H9 (cell line): ENCODE results near the gene SNAPC2. TPM values are rescaled to one million over a fixed set of nuclear protein-coding genes. Genes with fewer than 3 reads are reported as not detected.

Experiments used
- DNase-seq: peaks from one replicate; pipeline ENCODE4 v3.0.0-alpha.2; 2017
- H2AFZ ChIP-seq: one replicate; pipeline ENCODE4 v1.6.1; 2013; ENCODE audit warnings: mild to moderate bottlenecking, low read length, control low read depth, moderate library complexity
- H2AK5ac ChIP-seq: 2 replicates; pipeline ENCODE4 v1.6.1; 2013; ENCODE audit warnings: low read length, control low read depth, mixed read lengths; ENCODE audit not compliant: insufficient read length
- H2BK120ac ChIP-seq: one replicate; pipeline ENCODE4 v1.6.1; 2013; ENCODE audit warnings: low read depth, mild to moderate bottlenecking, low read length, control low read depth, inconsistent platforms; ENCODE audit not compliant: poor library complexity, severe bottlenecking
- H2BK12ac ChIP-seq: 2 replicates; pipeline ENCODE4 v1.6.1; 2013; ENCODE audit warnings: low read length, control low read depth, mixed read lengths, low read depth; ENCODE audit not compliant: insufficient read length
- H2BK15ac ChIP-seq: 2 replicates; pipeline ENCODE4 v1.6.1; 2013; ENCODE audit warnings: low read depth, low read length, control low read depth
- H2BK20ac ChIP-seq: one replicate; pipeline ENCODE4 v1.6.1; 2013; ENCODE audit warnings: low read depth, mild to moderate bottlenecking, low read length, control low read depth, inconsistent platforms; ENCODE audit not compliant: poor library complexity, severe bottlenecking
- H2BK5ac ChIP-seq: 2 replicates; pipeline ENCODE4 v1.6.1; 2013; ENCODE audit warnings: low read length, control low read depth, mixed read lengths; ENCODE audit not compliant: insufficient read length
- H3K14ac ChIP-seq: 2 replicates; pipeline ENCODE4 v1.6.1; 2013; ENCODE audit warnings: low read length, control low read depth; ENCODE audit not compliant: insufficient read depth
- H3K18ac ChIP-seq: 2 replicates; pipeline ENCODE4 v1.6.1; 2013; ENCODE audit warnings: low read depth, mild to moderate bottlenecking, mixed read lengths, low read length, control low read depth; ENCODE audit not compliant: insufficient read length
- H3K23ac ChIP-seq: 2 replicates; pipeline ENCODE4 v1.6.1; 2013; ENCODE audit warnings: low read length, control low read depth, mixed read lengths, low read depth; ENCODE audit not compliant: insufficient read length
- H3K23me2 ChIP-seq: 2 replicates; pipeline ENCODE4 v1.6.1; 2013; ENCODE audit warnings: low read depth, mild to moderate bottlenecking, mixed read lengths, low read length, control low read depth; ENCODE audit not compliant: insufficient read length, poor library complexity, severe bottlenecking
- H3K27ac ChIP-seq: 2 replicates; pipeline ENCODE4 v1.5.1; 2013; ENCODE audit warnings: low read length, control low read depth, mixed read lengths, low read depth; ENCODE audit not compliant: insufficient read length
- H3K27me3 ChIP-seq: 2 replicates; pipeline ENCODE4 v1.6.1; 2013; ENCODE audit warnings: low read length, control low read depth, inconsistent platforms; ENCODE audit not compliant: insufficient read depth
- H3K4ac ChIP-seq: 2 replicates; pipeline ENCODE4 v1.6.1; 2013; ENCODE audit warnings: low read depth, mild to moderate bottlenecking, control low read depth, inconsistent platforms, low read length, moderate library complexity
- H3K4me1 ChIP-seq: 2 replicates; pipeline ENCODE4 v1.6.1; 2013; ENCODE audit warnings: low read length, control low read depth, inconsistent platforms; ENCODE audit not compliant: insufficient read depth
- H3K4me2 ChIP-seq: 2 replicates; pipeline ENCODE4 v1.6.1; 2013; ENCODE audit warnings: low read length, control low read depth, mixed read lengths; ENCODE audit not compliant: insufficient read length, insufficient read depth
- H3K56ac ChIP-seq: 2 replicates; pipeline ENCODE4 v1.6.1; 2013; ENCODE audit warnings: low read depth, mild to moderate bottlenecking, mixed read lengths, low read length, control low read depth; ENCODE audit not compliant: insufficient read length
- H3K79me1 ChIP-seq: 2 replicates; pipeline ENCODE4 v1.6.1; 2013; ENCODE audit warnings: low read depth, mild to moderate bottlenecking, moderate library complexity, low read length, control low read depth, inconsistent platforms; ENCODE audit not compliant: insufficient read depth, poor library complexity, severe bottlenecking
- H3K79me2 ChIP-seq: 2 replicates; pipeline ENCODE4 v1.6.1; 2013; ENCODE audit warnings: low read length, control low read depth, inconsistent platforms; ENCODE audit not compliant: insufficient read depth
- H3K9ac ChIP-seq: 2 replicates; pipeline ENCODE4 v1.6.1; 2013; ENCODE audit warnings: low read length, control low read depth, mixed read lengths; ENCODE audit not compliant: insufficient read length; ENCODE audit errors: extremely low read depth
- H3K9me3 ChIP-seq: one replicate; pipeline ENCODE4 v1.6.1; 2013; ENCODE audit warnings: low read depth, low read length, inconsistent platforms; ENCODE audit not compliant: control insufficient read depth
- H3T11ph ChIP-seq: one replicate; pipeline ENCODE4 v1.6.1; 2013; ENCODE audit warnings: mild to moderate bottlenecking, low read length, control low read depth, inconsistent platforms
- H4K20me1 ChIP-seq: one replicate; pipeline ENCODE4 v1.6.1; 2013; ENCODE audit not compliant: control insufficient read depth, insufficient read length, insufficient read depth
- H4K5ac ChIP-seq: 2 replicates; pipeline ENCODE4 v1.6.1; 2013; ENCODE audit warnings: low read depth, mild to moderate bottlenecking, mixed read lengths, low read length, control low read depth; ENCODE audit not compliant: insufficient read length
- H4K8ac ChIP-seq: replicated peaks from 2 replicates; pipeline ENCODE4 v1.6.1; 2013; ENCODE audit warnings: low read length, control low read depth, mixed read lengths, low read depth; ENCODE audit not compliant: insufficient read length
- H4K91ac ChIP-seq: 2 replicates; pipeline ENCODE4 v1.6.1; 2013; ENCODE audit warnings: low read depth, mild to moderate bottlenecking, moderate library complexity, mixed read lengths, low read length, control low read depth; ENCODE audit not compliant: insufficient read length
- H3K27ac Mint-ChIP-seq, 3 experiments: 2 replicates in 2 of 3; 3 replicates in 1 of 3; pipeline ENCODE4 v1.8.0; 2020 to 2021; ENCODE audit warnings: mixed read lengths in 3 of 3, mild to moderate bottlenecking in 1 of 3, moderate library complexity in 1 of 3
- H3K27me3 Mint-ChIP-seq: 2 replicates; pipeline ENCODE4 v1.8.0; 2021; ENCODE audit warnings: low read depth, mild to moderate bottlenecking, moderate library complexity, mixed read lengths
- H3K36me3 Mint-ChIP-seq, 3 experiments: 2 replicates in 2 of 3; 3 replicates in 1 of 3; pipeline ENCODE4 v1.8.0; 2020 to 2021; ENCODE audit warnings: low read depth in 3 of 3, mixed read lengths in 3 of 3; ENCODE audit not compliant: insufficient read depth in 1 of 3
- H3K4me1 Mint-ChIP-seq, 2 experiments: 2 replicates each; pipeline ENCODE4 v1.8.0; 2020; ENCODE audit warnings: mixed read lengths in 2 of 2
- H3K4me3 Mint-ChIP-seq, 2 experiments: 2 replicates in 1 of 2; 3 replicates in 1 of 2; pipeline ENCODE4 v1.8.0; 2020 to 2021; ENCODE audit warnings: mild to moderate bottlenecking in 2 of 2, mixed read lengths in 2 of 2, moderate library complexity in 1 of 2
- H3K9me3 Mint-ChIP-seq, 2 experiments: 2 replicates in 1 of 2; 3 replicates in 1 of 2; pipeline ENCODE4 v1.8.0; 2020; ENCODE audit warnings: mild to moderate bottlenecking in 2 of 2, mixed read lengths in 2 of 2, moderate library complexity in 1 of 2
- WGBS: extraction: QIAGEN DNeasy Blood & Tissue Kit; methylation state at CpG from one replicate; pipeline ENCODE4 v1.1.7; 2013; ENCODE audit warnings: missing lambda C conversion rate, low lambda C conversion rate, mixed read lengths; ENCODE audit not compliant: insufficient read length; ENCODE audit errors: extremely low coverage; 5-methylcytosine and 5-hydroxymethylcytosine counted together
- total RNA-seq: library from RNA; stranded (reverse); gene quantifications from 2 replicates; pipeline ENCODE4 v1.2.1, GENCODE V29; 2021
- TF ChIP-seq, protein P1 (sequence below): fragments of 200-600 bp; sonication (generic); conservative IDR thresholded peaks from 3 replicates; pipeline ENCODE4 v1.8.0; 2021; ENCODE audit warnings: antibody characterized with exemption, mild to moderate bottlenecking

SNAPC2 gene
- total RNA-seq, 1 experiment from 2014 or later = 17.8 TPM

DNA sequence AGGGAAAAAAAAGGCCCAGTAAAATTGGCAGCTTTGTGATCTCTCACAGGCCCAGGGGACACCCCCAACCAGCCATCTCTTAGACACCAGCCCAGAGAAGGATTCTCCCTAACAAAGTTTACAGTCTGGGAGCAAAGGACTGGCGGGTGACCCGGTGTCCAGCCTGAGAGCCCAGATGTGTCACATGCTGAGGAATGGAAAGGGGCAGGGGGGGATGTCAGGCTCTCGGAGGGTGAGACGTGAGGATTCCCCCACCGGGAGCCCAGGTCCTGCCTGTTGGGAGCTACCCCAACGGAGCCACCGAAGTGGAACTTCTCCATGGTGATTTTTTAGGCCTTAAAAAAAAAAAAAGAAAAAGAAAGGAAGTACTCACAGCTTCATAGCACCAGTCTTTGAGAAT is 10.6 kb downstream of the SNAPC2 start:
- Histone ChIP-seq H3K27me3 (no peaks in the 10 kb centered on the region), H3K79me2 (no peaks in the 10 kb centered on the region), H2BK20ac (no peak overlapping the region), H4K91ac (no peak overlapping the region), H3K4me2 (no peak overlapping the region), H4K8ac (no peak overlapping the region), H2BK15ac (no peak overlapping the region), H3K56ac (no peak overlapping the region), H2BK120ac (no peak overlapping the region), H3K18ac (no peak overlapping the region), H3K23me2 (no peaks in the 10 kb centered on the region), H2AFZ (no peak overlapping the region), H4K5ac (no peak overlapping the region), H3K4ac (no peak overlapping the region), H3K4me1 (0 out of 2 replicates have a peak, but pooled peaks cover 4% of the 10 kb centered on the region), H4K20me1 (no peaks in the 10 kb centered on the region), H2BK5ac (no peak overlapping the region), H3K14ac (no peak overlapping the region), H2AK5ac (no peak overlapping the region), H3K9ac (no peak overlapping the region), H3K9me3 (no peaks in the 10 kb centered on the region), H3K23ac (no peak overlapping the region), H3K79me1 (no peaks in the 10 kb centered on the region), H3K27ac (no peak overlapping the region), H3T11ph (no peak overlapping the region), H2BK12ac (no peak overlapping the region)
- peaks cover 4 to 9% of the 10 kb centered on the region in 2 experiments for H3K4me1 Mint-ChIP-seq
- H3K27ac Mint-ChIP-seq = no peak overlapping the region
- TF ChIP-seq, protein P1, sequence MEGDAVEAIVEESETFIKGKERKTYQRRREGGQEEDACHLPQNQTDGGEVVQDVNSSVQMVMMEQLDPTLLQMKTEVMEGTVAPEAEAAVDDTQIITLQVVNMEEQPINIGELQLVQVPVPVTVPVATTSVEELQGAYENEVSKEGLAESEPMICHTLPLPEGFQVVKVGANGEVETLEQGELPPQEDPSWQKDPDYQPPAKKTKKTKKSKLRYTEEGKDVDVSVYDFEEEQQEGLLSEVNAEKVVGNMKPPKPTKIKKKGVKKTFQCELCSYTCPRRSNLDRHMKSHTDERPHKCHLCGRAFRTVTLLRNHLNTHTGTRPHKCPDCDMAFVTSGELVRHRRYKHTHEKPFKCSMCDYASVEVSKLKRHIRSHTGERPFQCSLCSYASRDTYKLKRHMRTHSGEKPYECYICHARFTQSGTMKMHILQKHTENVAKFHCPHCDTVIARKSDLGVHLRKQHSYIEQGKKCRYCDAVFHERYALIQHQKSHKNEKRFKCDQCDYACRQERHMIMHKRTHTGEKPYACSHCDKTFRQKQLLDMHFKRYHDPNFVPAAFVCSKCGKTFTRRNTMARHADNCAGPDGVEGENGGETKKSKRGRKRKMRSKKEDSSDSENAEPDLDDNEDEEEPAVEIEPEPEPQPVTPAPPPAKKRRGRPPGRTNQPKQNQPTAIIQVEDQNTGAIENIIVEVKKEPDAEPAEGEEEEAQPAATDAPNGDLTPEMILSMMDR = no peak
- no CpG with 5 or more reads among the region's 7 CpGs for WGBS
- H3K27me3 Mint-ChIP-seq = no peaks in the 10 kb centered on the region
- H3K4me3 Mint-ChIP-seq = no peak overlapping the region; a peak in 1 of 5 replicates
- no peak for DNase-seq
- H3K36me3 Mint-ChIP-seq = peaks cover 18 to 65% (median 45%) of the 10 kb centered on the region in 3 experiments; a peak in 6 of 7 replicates
- H3K9me3 Mint-ChIP-seq = no peaks in the 10 kb centered on the region
